SK-N-SH (cell line): ENCODE data around the gene OR5AL1. TPM values are rescaled to one million over a fixed set of nuclear protein-coding genes. Genes with fewer than 3 reads are reported as not detected.

ENCODE experiments used
- CTCF ChIA-PET: fragments of 300-600, 350-600 bp; formaldehyde crosslinking; extraction: SDS; loops from one replicate; lab custom pipeline; 2021; lab: Yijun Ruan, JAX
- POLR2A ChIA-PET: fragments of 350-600 bp; sonication (Branson Sonifier 250); formaldehyde crosslinking; extraction: SDS; loops from one replicate; lab custom pipeline; 2020; ENCODE audit warnings: antibody characterized with exemption, inconsistent platforms; lab: Yijun Ruan, JAX
- DNase-seq: peaks from one replicate; pipeline ENCODE4 v3.0.0; 2012
- H2AFZ ChIP-seq: fragments of 200-600 bp; sonication (generic); 2 replicates; pipeline ENCODE4 v1.8.1; 2016; ENCODE audit warnings: antibody characterized with exemption, mild to moderate bottlenecking, low read depth
- H3F3A ChIP-seq: fragments of 200-600 bp; sonication (generic); replicated peaks from 2 replicates; pipeline ENCODE3; 2016; ENCODE audit warnings: antibody characterized with exemption, mild to moderate bottlenecking; ENCODE audit not compliant: insufficient read depth
- H3K27ac ChIP-seq, 2 experiments: fragments of 200-500 bp in 1 of 2; fragments of 200-600 bp in 1 of 2; sonication (Bioruptor generic) in 1 of 2; sonication (generic), shearing (Covaris generic) in 1 of 2; 2 replicates each; pipeline versions ENCODE4 v1.5.1 to v1.6.1; 2014 to 2016; ENCODE audit warnings: low read depth in 2 of 2, inconsistent platforms in 1 of 2, low read length in 1 of 2, mild to moderate bottlenecking in 1 of 2, mixed read lengths in 1 of 2
- H3K27me3 ChIP-seq: fragments of 200-600 bp; sonication (generic), shearing (Covaris generic); 2 replicates; pipeline ENCODE4 v1.6.1; 2016; ENCODE audit warnings: mixed run types; ENCODE audit not compliant: insufficient read depth
- H3K36me3 ChIP-seq, 2 experiments: fragments of 200-500 bp in 1 of 2; fragments of 200-600 bp in 1 of 2; sonication (Bioruptor generic) in 1 of 2; sonication (generic) in 1 of 2; replicated peaks in 1 of 2; 2 replicates each; pipeline versions ENCODE3 to v1.5.1; 2014 to 2016; ENCODE audit warnings: low read length in 1 of 2, mild to moderate bottlenecking in 1 of 2; ENCODE audit not compliant: insufficient read depth in 2 of 2, control insufficient read depth in 1 of 2
- H3K4me1 ChIP-seq, 2 experiments: fragments of 200-500 bp in 1 of 2; fragments of 200-600 bp in 1 of 2; sonication (Bioruptor generic) in 1 of 2; sonication (generic), shearing (Covaris generic) in 1 of 2; 2 replicates each; pipeline versions ENCODE4 v1.5.1 to v1.6.1; 2014 to 2016; ENCODE audit warnings: low read depth in 1 of 2, low read length in 1 of 2, mixed run types in 1 of 2; ENCODE audit not compliant: insufficient read depth in 2 of 2, control insufficient read depth in 1 of 2
- H3K4me2 ChIP-seq: fragments of 200-600 bp; sonication (generic), shearing (Covaris generic); 2 replicates; pipeline ENCODE4 v1.6.1; 2017; ENCODE audit warnings: mixed run types
- H3K4me3 ChIP-seq, 2 experiments: fragments of 200-500 bp in 1 of 2; fragments of 200-600 bp in 1 of 2; sonication (Bioruptor generic) in 1 of 2; sonication (generic), shearing (Covaris generic) in 1 of 2; 2 replicates each; pipeline versions ENCODE4 v1.5.1 to v1.8.1; 2014 to 2016; ENCODE audit warnings: low read depth in 2 of 2, inconsistent platforms in 1 of 2, low read length in 1 of 2, mild to moderate bottlenecking in 1 of 2, mixed read lengths in 1 of 2, moderate library complexity in 1 of 2
- H3K79me2 ChIP-seq: fragments of 200-600 bp; sonication (generic); 2 replicates; pipeline ENCODE4 v1.8.1; 2017; ENCODE audit warnings: mild to moderate bottlenecking; ENCODE audit not compliant: insufficient read depth
- H3K9ac ChIP-seq: fragments of 200-600 bp; sonication (generic); 2 replicates; pipeline ENCODE4 v1.6.1; 2017; ENCODE audit warnings: mixed run types
- H3K9me2 ChIP-seq: fragments of 200-600 bp; sonication (generic); 2 replicates; pipeline ENCODE4 v1.6.1; 2017; ENCODE audit warnings: mixed run types
- H3K9me3 ChIP-seq: fragments of 200-600 bp; sonication (generic); 2 replicates; pipeline ENCODE4 v1.6.1; 2017; ENCODE audit warnings: mixed run types, mild to moderate bottlenecking, moderate library complexity
- H4K20me1 ChIP-seq: fragments of 200-600 bp; sonication (generic); 2 replicates; pipeline ENCODE4 v1.6.1; 2017; ENCODE audit warnings: mild to moderate bottlenecking, mixed run types; ENCODE audit not compliant: insufficient read depth
- EP300 ChIP-seq, 2 experiments: IDR thresholded peaks; 2 replicates each; pipeline versions ENCODE4 v1.4.0 to v1.6.1; 2012; ENCODE audit warnings: borderline replicate concordance in 1 of 2, low read depth in 1 of 2, low read length in 1 of 2
- EZH2phosphoT487 ChIP-seq: fragments of 200-600 bp; sonication (generic); IDR thresholded peaks from 2 replicates; pipeline ENCODE4 v1.6.1; 2017; ENCODE audit warnings: low read depth, mixed run types, mild to moderate bottlenecking, antibody characterized with exemption, moderate library complexity, borderline replicate concordance
- IRF3 ChIP-seq: fragments of 150-350 bp; IDR thresholded peaks from 2 replicates; pipeline ENCODE4 v1.6.1; 2016; ENCODE audit warnings: mild to moderate bottlenecking, low read depth, low read length
- MAX ChIP-seq: IDR thresholded peaks from 2 replicates; pipeline ENCODE4 v1.4.0; 2012; ENCODE audit warnings: low read depth
- NFIC ChIP-seq: IDR thresholded peaks from 2 replicates; pipeline ENCODE4 v1.4.0; 2012; ENCODE audit warnings: borderline replicate concordance
- PBX3 ChIP-seq: IDR thresholded peaks from 2 replicates; pipeline ENCODE4; 2012
- RAD21 ChIP-seq: IDR thresholded peaks from 2 replicates; pipeline ENCODE4 v1.6.1; 2012; ENCODE audit warnings: mild to moderate bottlenecking, low read length
- RFX5 ChIP-seq: IDR thresholded peaks from 2 replicates; pipeline ENCODE4 v1.6.1; 2012; ENCODE audit warnings: mild to moderate bottlenecking, improper control_type of control experiment, low read length
- RXRA ChIP-seq: IDR thresholded peaks from 2 replicates; pipeline ENCODE4 v1.4.0; 2012; ENCODE audit warnings: low read depth, mild to moderate bottlenecking, borderline replicate concordance
- TCF12 ChIP-seq: IDR thresholded peaks from 2 replicates; pipeline ENCODE4 v1.4.0; 2012
- USF1 ChIP-seq: IDR thresholded peaks from 2 replicates; pipeline ENCODE4 v1.4.0; 2012; ENCODE audit warnings: low read depth, borderline replicate concordance
- WGBS: methylation state at CpG from one replicate; pipeline ENCODE4 v1.1.6; 2017; ENCODE audit warnings: low lambda C conversion rate; 5-methylcytosine and 5-hydroxymethylcytosine counted together
- polyA plus RNA-seq, 3 experiments: library from polyadenylated mRNA; depleted of rRNA; stranded (reverse); fragments of >200 nt; gene quantifications; 2 replicates each; pipeline ENCODE4 v1.2.3, GENCODE V29; 2012

Gene OR5AL1
- polyA plus RNA-seq, 1 of the 3 experiments (the other 2 are of a cell fraction): not detected

GRCh38 chr11:56457076-56457475 is 44.6 kb downstream of the OR5AL1 start:
- Histone ChIP-seq H3K4me1 (no peaks in the 10 kb centered on the region), H3F3A (no peaks in the 10 kb centered on the region), H3K27ac (no peak overlapping the region), H3K27me3 (no peaks in the 10 kb centered on the region), H3K4me2 (no peak overlapping the region)
- 3% methylated on average over 1 of the region's 1 CpG for WGBS
- POLR2A ChIA-PET: no interaction called here
- TF ChIP-seq RFX5 (no peak), RAD21 (no peak), IRF3 (no peak), MAX (no peak), NFIC (no peak), EZH2phosphoT487 (no peak), PBX3 (no peak), USF1 (no peak), TCF12 (no peak), RXRA (no peak), EP300 (IDR thresholded peaks at IDR 0.05; ENCODE audit: borderline replicate concordance in 1 of 2, low read depth in 1 of 2, low read length in 1 of 2) (no peak)
- TF ChIP-seq, all 33 proteins: peak for 0
- Histone ChIP-seq H3K36me3 (no peaks in the 10 kb centered on the region), H3K9ac (no peak overlapping the region), H3K9me3 (no peaks in the 10 kb centered on the region), H3K79me2 (no peaks in the 10 kb centered on the region), H2AFZ (no peak overlapping the region), H4K20me1 (no peaks in the 10 kb centered on the region), H3K9me2 (no peaks in the 10 kb centered on the region), H3K4me3 (no peak overlapping the region)
- CTCF ChIA-PET: no interaction called here
- DNase-seq: no peak

Other genes with a start within 250 kb of the OR5AL1 start
- not detected in 2 replicates for gene OR5J2, start 236.1 kb upstream of the OR5AL1 start, polyA plus RNA-seq (2012; rRNA removed)
- gene OR5T2, start 178.4 kb upstream of the OR5AL1 start, polyA plus RNA-seq (2012; rRNA removed): not detected in 2 replicates
- not detected in 2 replicates for gene OR5T3, start 160.4 kb upstream of the OR5AL1 start, polyA plus RNA-seq (2012; rRNA removed)
- gene OR5T1, start 138.5 kb upstream of the OR5AL1 start, polyA plus RNA-seq (2012; rRNA removed): not detected in 2 replicates
- gene OR8H1, start 120.4 kb upstream of the OR5AL1 start, polyA plus RNA-seq (2012; rRNA removed): not detected in 2 replicates
- not detected in 2 replicates for gene OR8K3, start 97.6 kb upstream of the OR5AL1 start, polyA plus RNA-seq (2012; rRNA removed)
- not detected in 2 replicates for gene OR8K1, start 66.7 kb upstream of the OR5AL1 start, polyA plus RNA-seq (2012; rRNA removed)
- gene OR8J1, start 58.4 kb upstream of the OR5AL1 start, polyA plus RNA-seq (2012; rRNA removed): not detected in 2 replicates
- gene OR8U1, start 37.1 kb upstream of the OR5AL1 start, polyA plus RNA-seq (2012; rRNA removed): not detected in 2 replicates
- gene OR5M3, start 60.7 kb downstream of the OR5AL1 start, polyA plus RNA-seq (2012; rRNA removed): not detected in 2 replicates
- not detected in 2 replicates for gene OR5M8, start 78.7 kb downstream of the OR5AL1 start, polyA plus RNA-seq (2012; rRNA removed)
- not detected in 2 replicates for gene OR5M11, start 130.6 kb downstream of the OR5AL1 start, polyA plus RNA-seq (2012; rRNA removed)
- gene OR5M10, start 165.0 kb downstream of the OR5AL1 start, polyA plus RNA-seq (2012; rRNA removed): not detected in 2 replicates
- gene OR5M1, start 202.2 kb downstream of the OR5AL1 start, polyA plus RNA-seq (2012; rRNA removed): not detected in 2 replicates
- not detected in 2 replicates for gene OR5AP2, start 229.7 kb downstream of the OR5AL1 start, polyA plus RNA-seq (2012; rRNA removed)